Pons (tissue), 1 donor: ENCODE measurements around the gene SLC39A7.

Source experiments
- DNase-seq: peaks from one replicate; pipeline ENCODE4 v3.0.0-alpha.2; 2016; ENCODE audit warnings: low spot score

SLC39A7 gene

GRCh38 chr6:33236852-33237251 lies 36.2 kb downstream of the SLC39A7 start:
- DNase-seq, result no peak

GRCh38 chr6:33237741-33238140 lies 37.1 kb downstream of the SLC39A7 start:
- no peak for DNase-seq

GRCh38 chr6:33241968-33242367 lies 41.3 kb downstream of the SLC39A7 start:
- no peak for DNase-seq

- DNase-seq, result no peak
Measured at GRCh38 chr6:33243476-33243875, 42.8 kb downstream of the SLC39A7 start.

GRCh38 chr6:33247977-33248642 lies 47.4 kb downstream of the SLC39A7 start:
- peak; percentile 87 for DNase-seq

GRCh38 chr6:33248643-33248931 lies 47.9 kb downstream of the SLC39A7 start:
- DNase-seq, result no peak

GRCh38 chr6:33248932-33249731 lies 48.5 kb downstream of the SLC39A7 start:
- DNase-seq, result peak; percentile 99

GRCh38 chr6:33249732-33250630 lies 49.3 kb downstream of the SLC39A7 start:
- DNase-seq, result no peak

GRCh38 chr6:33250731-33251130 lies 50.1 kb downstream of the SLC39A7 start:
- DNase-seq, result no peak

- no peak for DNase-seq
Measured at GRCh38 chr6:33251395-33252012, 50.8 kb downstream of the SLC39A7 start.

GRCh38 chr6:33252759-33253158 lies 52.1 kb downstream of the SLC39A7 start:
- DNase-seq, result no peak
